HG02973 (cell line): ENCODE data around the gene HNRNPF.
A peak's percentile ranks its signal among the peaks of the same experiment; 100 is the strongest.
"Not testable (repeated sequence)": the region's sequence is repeated elsewhere in the genome, so short reads cannot be mapped to it uniquely, and the experiment has no call there.

Experiments used
- ATAC-seq: cut with Tn5 transposase; IDR thresholded peaks from one replicate; pipeline ENCODE4 v1.9.1; 2021; ENCODE audit warnings: moderate library complexity; ENCODE audit not compliant: unreplicated experiment

The HNRNPF gene

DNA sequence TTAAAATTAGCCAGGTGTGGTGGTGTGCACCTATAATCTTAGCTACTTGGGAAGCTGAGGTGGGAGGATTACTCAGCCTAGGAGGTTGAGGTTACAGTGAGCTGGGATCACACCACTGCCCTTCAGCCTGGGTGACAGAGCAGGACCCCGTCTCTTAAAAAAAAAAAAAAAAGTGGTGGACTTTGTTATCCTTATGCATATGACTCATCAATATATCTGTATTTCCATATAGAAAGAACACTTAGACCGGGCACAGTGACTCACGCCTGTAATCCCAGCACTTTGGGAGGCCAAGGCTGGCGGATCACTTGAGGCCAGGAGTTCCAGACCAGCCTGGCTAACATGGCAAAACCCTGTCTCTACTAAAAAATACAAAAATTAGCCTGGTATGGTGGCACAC, 13.0 kb upstream of the HNRNPF start:
- ATAC-seq = not testable (repeated sequence)

DNA sequence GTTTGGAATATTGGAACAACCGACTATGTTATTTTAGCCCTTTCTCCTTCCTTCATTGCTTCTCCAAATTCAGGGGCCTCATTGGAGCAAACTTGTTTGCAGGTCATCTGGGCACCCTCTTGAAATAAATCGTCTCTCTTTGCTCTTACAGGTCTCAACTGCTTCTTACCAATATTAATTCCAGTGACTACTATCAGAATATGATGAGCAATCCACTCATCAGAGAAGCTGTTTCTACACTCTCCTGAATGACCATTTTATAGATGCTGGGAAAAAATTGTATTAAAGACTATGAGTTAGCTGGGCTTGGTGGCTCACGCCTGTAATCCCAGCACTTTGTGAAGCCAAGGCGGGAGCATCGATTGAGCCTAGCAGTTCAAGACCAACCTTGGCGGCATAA, 12.5 kb upstream of the HNRNPF start:
- ATAC-seq = no peak

DNA sequence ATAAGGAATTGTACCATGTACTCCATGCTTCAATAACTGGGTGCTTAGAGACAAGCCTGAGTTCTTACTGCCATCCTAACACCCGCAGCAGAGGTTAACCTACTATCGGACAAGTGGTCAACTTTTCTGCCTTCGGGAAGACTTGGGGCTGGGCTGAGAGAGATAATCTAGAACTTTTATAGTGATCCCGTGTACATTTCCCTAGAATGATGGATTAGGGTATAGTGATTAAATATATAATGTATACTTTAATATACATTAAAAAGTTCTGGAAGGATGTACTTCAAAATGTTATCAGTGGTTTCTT, 12.2 kb upstream of the HNRNPF start:
- peak; percentile 6 for ATAC-seq

DNA sequence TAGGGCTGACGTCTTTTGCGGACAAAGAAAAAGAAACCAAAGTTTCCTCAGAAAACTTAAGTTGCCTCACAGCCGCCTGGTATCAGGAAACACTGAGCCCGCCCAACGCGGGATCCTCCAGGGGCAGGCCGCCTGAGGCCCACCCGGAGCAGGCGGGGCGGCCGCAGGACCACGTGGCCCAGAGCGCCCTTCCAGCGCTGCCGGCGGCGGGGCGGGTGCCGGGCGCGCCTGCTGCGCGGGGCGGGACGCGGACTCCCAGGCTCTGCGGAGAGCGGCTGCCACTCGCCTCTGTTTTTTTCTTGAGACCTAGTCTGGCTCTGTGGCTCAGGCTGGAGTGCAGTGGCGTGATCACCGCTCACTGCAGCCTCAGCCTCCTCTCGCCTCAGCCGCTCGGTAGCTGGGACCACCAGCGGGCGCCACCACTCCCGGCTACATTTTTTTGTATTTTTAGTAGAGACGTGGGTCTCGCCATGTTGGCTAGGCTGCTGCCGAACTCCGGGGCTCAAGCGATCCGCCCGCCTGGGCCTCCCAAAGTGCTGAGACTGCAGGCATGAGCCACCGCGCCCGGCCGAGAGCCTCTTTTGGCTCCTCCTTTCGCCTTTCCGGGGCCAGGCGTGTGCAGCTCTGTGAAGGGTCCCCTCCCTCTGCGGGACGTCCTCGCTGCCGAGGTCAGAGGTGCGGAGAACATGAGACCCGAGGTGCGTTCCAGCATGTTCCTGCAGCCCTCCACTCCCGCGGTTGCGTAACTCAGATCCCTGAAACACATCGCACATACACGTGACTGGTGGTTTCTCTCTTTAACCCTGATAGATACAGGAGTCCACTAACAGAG, 11.6 kb upstream of the HNRNPF start:
- peak; percentile 74 for ATAC-seq

DNA sequence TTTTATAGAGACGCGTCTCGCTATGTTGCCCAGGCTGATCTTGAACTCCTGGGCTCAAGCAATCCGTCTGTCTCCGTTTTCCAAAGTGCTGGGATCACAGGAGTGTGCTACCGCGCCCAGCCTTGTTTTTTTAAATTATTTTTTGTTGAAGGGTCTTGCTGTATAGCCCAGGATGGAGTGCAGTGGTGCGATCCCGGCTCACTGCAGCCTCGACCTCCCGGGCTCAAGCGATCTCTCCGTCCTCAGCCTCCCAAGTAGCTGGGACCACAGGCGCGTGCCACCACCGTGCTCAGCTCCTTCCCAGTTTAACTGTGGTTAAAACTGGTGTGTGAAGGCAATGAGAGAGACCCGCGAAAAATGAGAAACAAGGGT, 11.0 kb upstream of the HNRNPF start:
- no peak for ATAC-seq

DNA sequence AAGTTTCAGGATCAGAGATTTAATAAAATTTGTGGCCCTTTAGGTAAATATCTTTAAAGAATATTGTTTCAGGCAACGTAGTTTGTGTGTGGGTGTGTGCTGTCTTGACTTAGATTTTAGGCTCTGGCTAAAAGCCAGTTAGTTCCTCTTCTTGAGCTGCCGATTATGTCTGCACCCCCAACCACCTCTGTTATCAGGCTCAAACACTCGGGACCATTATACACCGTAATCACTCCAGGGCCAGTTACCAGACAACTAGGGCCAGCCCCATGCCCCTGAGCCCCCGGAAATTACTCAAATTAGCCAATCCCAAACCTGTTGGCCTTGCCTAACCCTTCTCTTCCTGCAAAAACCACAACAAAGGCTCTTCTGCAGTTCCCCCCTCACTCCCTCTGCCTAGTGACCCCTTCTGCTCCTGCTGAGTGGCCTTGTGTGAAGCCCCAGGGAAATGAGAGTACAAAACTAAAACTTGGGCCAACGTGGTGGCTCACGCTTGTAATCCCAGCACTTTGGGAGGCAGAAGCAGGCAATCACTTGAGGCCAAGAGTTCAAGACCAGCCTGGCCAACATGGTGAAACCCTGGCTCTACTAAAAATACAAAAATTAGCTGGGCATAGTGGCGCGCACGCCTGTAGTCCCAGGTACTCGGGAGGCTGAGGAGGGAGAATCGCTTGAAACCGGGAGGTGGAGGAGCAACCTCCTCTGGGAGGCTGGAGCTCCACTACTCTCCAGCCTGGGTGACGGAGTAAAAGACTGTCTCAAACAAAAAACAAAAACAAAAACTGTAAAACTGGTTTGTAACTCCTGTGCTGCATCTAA, 9.2 kb upstream of the HNRNPF start:
- ATAC-seq = no peak

DNA sequence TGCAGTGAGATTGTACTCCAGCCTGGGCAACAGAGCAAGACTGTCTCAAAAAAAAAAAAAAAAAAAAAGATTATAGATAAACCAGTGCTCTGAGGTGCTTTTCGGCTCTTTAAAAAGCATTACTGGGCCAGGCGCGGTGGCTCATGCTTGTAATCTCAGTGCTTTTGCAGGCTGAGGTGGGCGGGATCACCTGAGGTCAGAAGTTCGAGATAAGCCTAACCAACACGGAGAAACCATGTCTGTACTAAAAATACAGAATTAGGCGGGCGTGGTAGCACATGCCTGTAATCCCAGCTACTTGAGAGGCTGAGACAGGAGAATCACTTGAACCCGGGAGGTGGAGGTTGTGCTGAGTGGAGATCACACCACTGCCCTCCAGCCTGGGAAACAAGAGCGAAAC, 6.6 kb upstream of the HNRNPF start:
- no peak for ATAC-seq

DNA sequence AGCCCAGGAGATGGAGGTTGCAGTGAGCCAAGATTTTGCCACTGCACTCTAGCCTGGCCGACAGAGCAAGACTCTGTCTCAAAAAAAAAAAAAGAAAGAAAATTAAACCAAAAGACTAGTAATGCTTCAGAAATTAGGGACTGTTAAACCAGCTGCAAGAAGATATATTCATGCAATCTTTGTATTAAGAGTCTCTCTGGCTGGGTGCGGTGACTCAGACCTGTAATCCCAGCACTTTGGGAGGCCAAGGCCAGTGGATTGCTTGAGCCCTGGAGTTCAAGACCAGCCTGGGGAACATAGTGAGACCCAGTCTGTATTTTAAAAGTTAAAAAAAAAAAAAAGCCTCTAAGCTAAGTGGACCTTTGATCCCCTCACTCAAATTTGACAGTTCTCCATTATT, 2.5 kb upstream of the HNRNPF start:
- ATAC-seq = no peak

DNA sequence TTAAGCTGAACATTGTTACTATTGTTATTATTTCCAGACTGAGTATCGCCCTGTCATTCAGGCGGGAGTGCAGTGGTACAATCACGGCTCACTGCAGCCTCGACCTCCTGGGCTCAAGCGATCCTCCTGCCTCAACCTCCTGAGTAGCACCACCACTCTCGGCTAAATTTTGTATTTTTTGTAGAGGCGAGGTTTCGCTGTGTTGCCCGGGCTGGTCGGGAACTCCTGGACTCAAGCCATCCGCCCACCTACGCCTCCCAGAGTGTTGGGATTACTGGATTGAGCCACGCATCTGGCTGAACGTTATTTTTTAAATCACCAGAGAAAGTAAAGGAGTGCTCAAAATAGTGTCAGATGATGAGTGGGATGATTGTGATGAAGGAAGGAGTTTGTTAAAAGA, 1.4 kb upstream of the HNRNPF start:
- no peak for ATAC-seq

DNA sequence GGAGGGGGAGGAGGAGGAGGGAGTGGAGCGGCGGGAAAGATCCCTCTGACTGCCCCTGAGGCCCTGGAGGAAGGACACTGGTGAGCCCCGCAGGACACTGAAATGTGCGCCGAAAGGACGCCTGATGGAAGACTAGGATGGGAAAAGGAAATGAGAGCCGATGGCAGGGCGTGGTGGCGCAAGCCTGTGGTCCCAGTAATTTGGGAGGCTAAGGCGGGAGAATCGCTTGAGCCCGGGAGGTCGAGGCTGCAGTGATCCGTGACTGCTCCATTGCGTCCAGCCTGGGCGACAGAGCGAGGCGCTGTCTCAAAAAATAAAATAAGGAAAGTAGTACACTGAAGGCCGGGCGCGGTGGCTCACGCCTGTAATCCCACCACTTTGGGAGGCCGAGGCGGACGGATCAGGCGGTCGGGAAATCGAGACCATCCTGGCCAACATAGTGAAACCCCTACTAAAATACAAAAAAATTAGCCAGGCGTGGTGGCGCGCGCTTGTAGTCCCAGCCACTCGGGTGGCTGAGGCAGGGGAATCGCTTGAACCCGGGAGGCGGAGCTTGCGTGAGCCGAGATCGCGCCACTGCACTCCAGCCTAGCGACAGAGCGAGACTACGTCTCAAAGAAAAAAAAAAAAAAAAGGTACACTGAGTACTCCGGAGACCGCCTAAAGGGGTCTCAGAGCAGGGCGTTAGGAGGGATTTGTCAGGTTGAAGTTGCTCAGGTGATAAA, 561 bp upstream of the HNRNPF start:
- no peak for ATAC-seq

DNA sequence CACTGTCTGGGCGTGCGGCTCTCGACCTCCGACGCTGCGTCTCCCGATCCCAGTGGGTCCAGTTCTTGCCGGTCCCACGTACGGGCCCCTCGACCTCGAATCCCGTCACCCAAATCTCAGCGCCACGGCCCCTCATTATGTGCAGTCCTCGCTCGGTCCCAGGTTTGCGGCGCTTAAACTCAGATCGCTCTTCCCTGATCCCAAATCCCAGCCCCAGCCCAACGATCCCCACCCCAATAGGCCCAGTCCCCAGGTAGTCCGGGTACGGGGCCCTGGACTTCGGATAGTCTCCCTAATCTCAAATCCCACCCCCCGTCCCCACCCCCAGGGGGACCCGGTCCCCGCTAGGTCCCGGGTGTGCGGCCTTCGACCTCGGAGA, 666 bp downstream of the HNRNPF start:
- no peak for ATAC-seq

DNA sequence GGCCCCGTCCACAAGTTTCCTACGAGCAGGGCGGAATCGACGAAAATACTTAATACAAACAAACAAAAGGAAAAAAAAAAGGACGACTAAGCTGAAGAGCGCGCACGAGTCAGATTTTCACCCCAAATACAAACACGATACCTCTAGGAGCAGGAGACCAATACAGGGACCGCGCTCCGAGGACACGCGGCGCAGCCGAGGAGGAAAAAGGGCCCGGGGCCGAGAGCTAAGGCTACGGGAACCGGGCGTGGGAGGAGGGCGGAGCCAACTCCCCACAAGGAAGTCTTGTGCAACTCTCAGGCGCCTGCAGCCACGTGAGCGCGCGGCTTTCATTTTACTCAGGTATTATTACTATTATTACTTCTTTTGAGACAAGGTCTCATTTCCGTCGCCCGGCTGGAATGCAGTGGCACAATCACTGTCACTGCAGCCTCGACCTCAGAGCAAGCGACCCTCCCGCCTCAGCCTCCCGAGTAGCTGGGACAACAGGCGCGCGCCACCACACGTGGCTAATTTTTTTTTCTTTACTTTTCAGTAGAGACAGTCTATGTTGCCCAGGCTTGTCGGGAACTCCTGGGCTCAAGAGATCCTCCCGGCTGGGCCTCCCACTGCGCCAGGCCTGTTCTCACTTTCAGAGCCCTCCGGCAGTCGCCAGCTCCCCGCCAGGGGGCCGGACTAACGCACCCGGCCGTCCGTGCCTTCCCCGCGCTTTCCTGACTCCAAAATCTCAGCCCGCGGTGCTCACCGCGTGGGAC, 1.2 kb downstream of the HNRNPF start:
- ATAC-seq = peak; percentile 37

DNA sequence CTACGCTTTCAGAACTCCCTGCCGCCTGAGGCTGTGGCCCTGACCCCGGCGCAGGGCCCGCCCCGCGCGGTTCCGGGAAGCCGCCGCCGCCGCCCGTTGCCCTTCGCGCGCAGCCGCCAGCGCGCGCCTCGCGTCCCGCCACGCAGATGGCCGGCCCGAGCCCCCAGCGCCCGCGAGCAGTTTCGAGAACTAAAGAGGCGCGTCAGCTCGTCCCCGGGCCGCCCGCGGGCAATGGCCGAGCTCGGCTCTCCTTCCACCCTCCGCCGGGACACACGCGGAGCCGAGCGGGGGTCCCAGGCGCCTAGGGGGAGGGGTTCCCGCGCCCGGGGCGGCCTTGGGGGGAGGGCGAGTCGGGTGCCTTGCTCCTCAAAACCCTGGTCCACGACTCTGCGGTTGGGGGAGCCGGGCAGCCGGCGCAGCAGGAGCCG, 1.8 kb downstream of the HNRNPF start:
- no peak for ATAC-seq

DNA sequence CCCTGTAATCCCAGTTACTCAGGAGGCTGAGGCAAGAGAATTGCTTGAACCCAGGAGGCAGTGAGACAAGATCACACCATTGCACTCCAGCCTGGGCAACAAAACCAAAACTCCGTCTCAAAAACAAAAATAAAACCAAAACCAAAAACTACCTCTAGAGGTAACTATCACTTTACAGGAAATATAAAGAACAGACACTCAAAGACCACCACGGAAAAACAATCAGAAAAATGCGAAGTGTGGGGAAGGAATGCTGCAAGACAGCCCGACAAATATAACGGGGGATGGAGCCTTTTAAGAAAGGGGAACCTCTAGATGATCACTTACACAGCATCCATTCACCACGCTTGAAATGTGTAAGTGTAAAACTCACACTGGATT, 4.3 kb downstream of the HNRNPF start:
- ATAC-seq = no peak

DNA sequence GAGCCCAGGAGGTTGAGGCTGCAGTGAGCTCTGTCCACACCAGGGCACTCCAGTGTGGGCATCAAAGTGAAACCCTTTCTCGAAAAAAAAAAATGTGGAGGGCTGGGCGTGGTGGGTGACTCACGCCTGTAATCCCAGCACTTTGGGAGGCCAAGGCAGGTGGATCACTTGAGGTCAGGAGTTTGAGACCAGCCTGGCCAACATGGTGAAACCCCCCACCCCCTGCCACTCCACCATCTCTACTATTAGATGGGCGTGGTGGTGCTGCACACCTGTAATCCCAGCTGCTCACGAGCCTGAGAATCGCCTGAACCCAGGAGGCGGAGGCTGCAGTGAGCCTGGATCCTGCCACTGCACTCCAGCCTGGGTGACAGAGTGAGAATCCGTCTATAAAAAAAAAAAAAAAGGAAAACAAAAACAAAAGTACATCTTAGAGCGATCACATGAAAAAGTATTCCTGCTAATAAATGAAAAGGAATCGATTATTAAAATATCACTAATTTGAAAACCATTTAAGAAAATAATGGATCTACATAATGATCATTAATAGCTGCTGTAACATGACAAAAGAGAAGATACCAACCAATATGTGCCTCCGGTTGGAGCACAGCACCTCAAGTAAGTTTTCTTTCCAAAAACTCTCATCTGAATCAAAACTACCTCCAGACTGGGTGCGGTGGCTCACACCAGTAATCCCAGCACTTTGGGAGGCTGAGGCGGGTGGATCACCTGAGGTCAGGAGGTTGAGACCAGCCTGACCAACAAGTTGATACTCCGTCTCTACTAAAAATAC, 4.9 kb downstream of the HNRNPF start:
- no peak for ATAC-seq

DNA sequence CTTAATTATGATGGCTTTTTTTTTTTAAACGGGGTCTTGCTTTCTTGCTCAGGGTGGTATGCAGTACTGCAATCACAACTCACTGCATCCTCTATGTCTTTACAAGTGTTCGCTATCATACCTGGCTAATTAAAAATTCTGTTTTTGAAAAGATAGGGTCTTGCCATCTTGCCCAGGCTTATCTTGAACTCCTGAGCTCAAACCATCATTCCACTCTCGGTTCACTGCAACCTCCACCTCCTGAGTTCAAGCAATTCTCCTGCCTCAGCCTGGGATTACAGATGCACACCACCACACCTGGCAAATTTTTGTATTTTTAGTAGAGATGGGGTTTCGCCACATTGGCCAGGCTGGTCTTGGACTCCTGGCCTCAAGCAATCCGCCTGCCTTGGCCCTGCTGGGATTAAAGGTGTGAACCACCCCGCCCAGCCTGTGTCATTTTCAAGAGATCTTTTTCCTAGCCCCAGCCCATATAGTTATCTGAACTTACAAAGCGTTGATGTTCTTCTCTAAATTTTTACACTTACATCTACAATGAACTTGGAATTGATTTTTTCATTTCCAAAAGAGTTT, 6.0 kb downstream of the HNRNPF start:
- ATAC-seq = no peak

DNA sequence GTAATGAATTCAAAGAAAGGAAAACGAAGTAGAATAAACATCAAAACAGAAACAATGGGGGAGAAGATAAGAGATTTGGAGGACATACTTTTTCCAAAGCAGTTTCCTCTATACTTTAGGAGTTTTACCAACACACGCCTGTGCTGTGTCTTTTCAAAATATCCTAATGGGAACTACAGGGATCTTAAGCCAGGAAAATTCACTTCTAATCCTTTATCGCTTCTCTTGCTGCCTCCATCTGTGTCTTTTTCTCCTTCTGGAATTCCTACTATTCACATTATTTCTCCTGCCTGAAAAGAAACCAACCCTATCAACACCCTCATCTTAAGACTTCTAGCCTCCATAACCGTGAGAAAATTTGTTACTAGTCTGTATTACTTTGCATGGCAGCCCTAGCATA, 6.8 kb downstream of the HNRNPF start:
- no peak for ATAC-seq

DNA sequence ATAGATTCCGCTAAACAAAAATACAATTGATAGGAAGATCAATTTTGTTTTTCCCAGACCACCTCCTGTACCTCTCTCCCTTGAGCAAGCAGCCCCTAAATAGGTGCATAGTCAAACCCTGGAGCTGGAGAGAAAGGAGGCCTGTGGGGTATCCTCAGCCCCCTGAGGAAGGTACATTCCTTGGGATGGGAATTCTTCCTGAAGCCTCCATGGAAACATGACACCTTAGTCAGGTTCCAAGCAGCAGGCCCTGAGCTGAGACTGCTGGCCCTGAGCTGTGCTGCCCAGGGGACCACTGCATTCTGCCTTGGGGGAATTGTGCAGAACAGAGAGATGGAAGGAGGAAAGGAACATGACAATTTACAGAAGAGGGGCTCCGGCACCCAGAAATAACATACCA, 7.4 kb downstream of the HNRNPF start:
- ATAC-seq = no peak

DNA sequence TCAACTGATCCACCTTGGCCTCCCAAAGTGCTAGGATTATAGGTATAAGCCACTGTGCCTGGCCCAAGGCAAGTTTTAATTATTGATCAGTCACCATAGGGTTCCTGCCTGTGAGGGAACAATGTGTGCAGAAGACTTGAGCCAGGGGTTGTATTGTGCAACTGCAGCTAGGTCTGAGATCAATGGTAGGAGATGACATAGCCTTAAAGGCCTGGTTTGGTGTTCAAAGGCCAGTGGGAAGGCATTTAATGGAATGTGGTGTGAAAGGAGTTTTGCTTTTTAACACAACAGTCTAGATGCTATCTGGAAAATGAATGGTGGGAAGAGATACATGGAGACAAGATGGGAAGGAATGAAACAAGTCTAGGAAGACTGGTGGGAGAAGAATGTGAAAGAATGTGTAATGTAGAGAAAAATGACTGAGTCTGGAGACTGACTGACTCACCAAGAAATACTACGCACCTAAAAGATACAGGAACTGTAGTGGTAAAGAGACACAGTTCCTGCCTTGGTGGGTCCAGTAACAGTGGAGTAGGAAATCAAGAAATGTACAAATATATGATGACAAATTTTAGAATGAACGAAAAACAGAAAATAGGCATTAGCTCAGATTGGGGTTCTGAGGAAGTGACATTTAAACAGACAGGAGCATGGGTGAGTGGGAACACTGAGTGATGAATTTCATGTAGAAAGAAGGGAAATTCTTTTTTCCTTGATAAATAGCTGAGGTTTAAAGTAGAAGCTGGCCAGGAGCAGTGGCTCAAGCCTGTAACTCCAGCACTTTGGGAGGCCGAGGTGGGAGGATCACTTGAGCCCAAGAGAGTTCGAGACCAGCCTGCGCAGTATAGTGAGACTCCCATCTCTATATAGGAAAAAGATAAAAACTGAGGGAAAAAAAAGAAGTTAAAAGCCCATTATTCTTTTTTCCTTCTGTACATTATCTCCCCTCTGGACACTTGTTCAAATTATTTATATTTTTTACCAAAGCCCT, 9.4 kb downstream of the HNRNPF start:
- no peak for ATAC-seq
